K562 (cell line): Measurements from ENCODE around the gene SMC1A. TPM values are rescaled to one million over a fixed set of nuclear protein-coding genes. Genes with fewer than 3 reads are reported as not detected.

Experiments used
- BACH1 ChIP-seq: fragments of 200-800 bp; sonication (Bioruptor generic); IDR thresholded peaks from 2 replicates; pipeline ENCODE4 v1.6.1; 2016; ENCODE audit warnings: missing genetic modification characterization, missing compliant biosample characterization
- CC2D1A ChIP-seq: fragments of 450-650 bp; IDR thresholded peaks from 2 replicates; pipeline ENCODE4 v1.6.1; 2017; ENCODE audit warnings: mild to moderate bottlenecking
- E2F3 ChIP-seq: fragments of 250-450 bp; sonication (Bioruptor Pico); IDR thresholded peaks from 2 replicates; pipeline ENCODE4 v1.4.0; 2020; ENCODE audit warnings: mild to moderate bottlenecking
- ERF ChIP-seq: fragments of 450-650 bp; formaldehyde crosslinking; IDR thresholded peaks from 2 replicates; pipeline ENCODE4 v1.4.0; 2020; ENCODE audit warnings: mild to moderate bottlenecking, mixed read lengths
- HDAC2 ChIP-seq: fragments of 450-650 bp; IDR thresholded peaks from 2 replicates; pipeline ENCODE4 v1.6.1; 2016; ENCODE audit warnings: mild to moderate bottlenecking
- KAT7 ChIP-seq: sonication (generic); formaldehyde crosslinking; IDR thresholded peaks from 2 replicates; pipeline ENCODE4 v1.8.0; 2022; ENCODE audit warnings: missing genetic modification reagents, mild to moderate bottlenecking, borderline replicate concordance
- PHB2 ChIP-seq: fragments of 450-650 bp; IDR thresholded peaks from 2 replicates; pipeline ENCODE4 v1.6.1; 2017; ENCODE audit warnings: low read depth
- PML ChIP-seq: IDR thresholded peaks from 2 replicates; pipeline ENCODE4 v1.6.1; 2012; ENCODE audit warnings: low read length, inconsistent platforms
- POLR2B ChIP-seq: fragments of 450-650 bp; IDR thresholded peaks from 2 replicates; pipeline ENCODE4 v1.6.1; 2018; ENCODE audit warnings: low read depth; ENCODE audit not compliant: partially characterized antibody
- TGIF2 ChIP-seq: sonication (generic); formaldehyde crosslinking; IDR thresholded peaks from 2 replicates; pipeline ENCODE4 v1.8.1; 2022; ENCODE audit warnings: mild to moderate bottlenecking, missing genetic modification reagents, moderate library complexity
- THRAP3 ChIP-seq: fragments of 450-650 bp; IDR thresholded peaks from 2 replicates; pipeline ENCODE4 v1.6.1; 2016; ENCODE audit warnings: mild to moderate bottlenecking, inconsistent platforms, borderline replicate concordance
- ZNF232 ChIP-seq: sonication (generic); formaldehyde crosslinking; IDR thresholded peaks from 2 replicates; pipeline ENCODE4 v1.8.0; 2022; ENCODE audit warnings: mild to moderate bottlenecking, missing genetic modification reagents
- ZNF311 ChIP-seq: fragments of 250-450 bp; sonication (Bioruptor Pico); IDR thresholded peaks from 2 replicates; pipeline ENCODE4 v1.4.0; 2020; ENCODE audit warnings: mild to moderate bottlenecking, moderate library complexity
- ZNF507 ChIP-seq: conservative IDR thresholded peaks from 2 replicates; pipeline ENCODE4 v1.6.1; 2017; ENCODE audit warnings: missing genetic modification characterization, missing compliant biosample characterization
- ZNF699 ChIP-seq: fragments of 250-450 bp; sonication (Bioruptor Pico); IDR thresholded peaks from 2 replicates; pipeline ENCODE4 v1.8.0; 2021; ENCODE audit warnings: mild to moderate bottlenecking, moderate library complexity; ENCODE audit not compliant: insufficient replicate concordance
- polyA plus RNA-seq, 8 experiments: library from polyadenylated mRNA; depleted of rRNA in 4 of 8; stranded (reverse) in 5 of 8; unstranded in 3 of 8; fragments of >200 nt; fragmentation: Nextera tagmentation in 2 of 8; fragmentation: Illumina TruSeq in 1 of 8; extraction: Ambion mirVana in 2 of 8; extraction: Trizol in 1 of 8; gene quantifications; 2 replicates each; pipeline versions ENCODE4 v1.2.1 to v1.2.3, GENCODE V29; 2011 to 2014; ENCODE audit warnings: inconsistent platforms in 1 of 8, missing spikeins in 1 of 8
- total RNA-seq, 7 experiments: library from RNA; depleted of rRNA in 6 of 7; stranded (reverse); fragments of >200 nt in 6 of 7; fragmentation: Illumina TruSeq in 2 of 7; extraction: Trizol in 2 of 7; gene quantifications; 2 replicates each; pipeline versions ENCODE4 v1.2.1 to v1.2.3, GENCODE V29; 2011 to 2021; ENCODE audit warnings: low replicate concordance in 1 of 7
- TF ChIP-seq, protein P1 (sequence below): fragments of 250-450 bp; sonication (Bioruptor Pico); IDR thresholded peaks from 2 replicates; pipeline ENCODE4 v1.9.0; 2021; ENCODE audit warnings: mild to moderate bottlenecking
- TF ChIP-seq, protein P2 (sequence below): fragments of 250-450 bp; sonication (Bioruptor Pico); IDR thresholded peaks from 2 replicates; pipeline ENCODE4 v1.9.0; 2021; ENCODE audit warnings: mild to moderate bottlenecking, inconsistent platforms
- TF ChIP-seq, protein P3 (sequence below): fragments of 250-450 bp; sonication (Bioruptor Pico); IDR thresholded peaks from 2 replicates; pipeline ENCODE4 v1.8.0; 2022; ENCODE audit warnings: moderate library complexity, mild to moderate bottlenecking, inconsistent platforms
- TF ChIP-seq, protein P4 (sequence below), 2 experiments: fragments of 450-650 bp; formaldehyde crosslinking in 1 of 2; IDR thresholded peaks; 2 replicates each; pipeline versions ENCODE4 v1.4.0 to v1.6.1; 2014 to 2020; ENCODE audit warnings: mild to moderate bottlenecking in 2 of 2, borderline replicate concordance in 1 of 2, low read depth in 1 of 2

The SMC1A gene
- total and polyA plus RNA-seq, 9 of the 15 experiments (the other 6 are each of a cell fraction or from before 2014, with no cell fraction given) = 28.5 to 126 (median 71.2) TPM

DNA sequence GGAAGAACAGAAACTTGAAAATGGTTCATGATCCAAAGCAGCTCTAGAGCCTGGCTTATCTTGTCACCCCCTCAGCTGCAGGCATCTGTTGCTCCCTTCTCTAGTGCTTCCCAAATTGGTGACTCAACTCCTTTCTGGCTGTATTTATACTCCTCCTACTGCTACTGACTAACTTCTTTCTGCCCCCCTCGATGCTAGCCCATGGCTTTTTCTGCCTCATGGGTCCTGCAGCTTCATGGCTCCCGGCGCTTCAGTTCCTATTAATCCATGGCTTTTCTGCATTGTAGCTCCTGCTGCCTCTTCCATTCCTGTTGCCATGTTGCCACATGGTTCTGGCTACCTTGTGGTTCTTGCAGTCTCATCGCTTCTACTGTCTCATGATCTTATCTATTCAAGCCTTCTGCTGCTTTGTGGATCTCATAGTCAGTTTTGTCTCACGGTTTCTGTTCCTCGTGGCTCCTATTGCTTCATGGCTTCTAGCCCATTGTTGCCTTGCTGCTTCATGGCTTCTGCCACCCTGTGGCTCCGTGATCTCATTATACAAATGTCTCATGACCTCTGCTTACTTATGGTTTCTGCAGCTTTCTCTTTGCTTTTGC is 48.1 kb downstream of the SMC1A start (continued):
- TF ChIP-seq, protein P1, sequence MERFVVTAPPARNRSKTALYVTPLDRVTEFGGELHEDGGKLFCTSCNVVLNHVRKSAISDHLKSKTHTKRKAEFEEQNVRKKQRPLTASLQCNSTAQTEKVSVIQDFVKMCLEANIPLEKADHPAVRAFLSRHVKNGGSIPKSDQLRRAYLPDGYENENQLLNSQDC (CRISPR knock-in tag) = no peak
- TF ChIP-seq HDAC2 = peak; percentile 64; the same call in 1 of the 2 replicates
- no peak for TF ChIP-seq ERF (CRISPR knock-in tag)
- no peak for TF ChIP-seq E2F3 (CRISPR knock-in tag)
- TF ChIP-seq CC2D1A = 0 out of 2 replicates have a peak, but pooled peaks have one; percentile 10
- TF ChIP-seq, protein P2, sequence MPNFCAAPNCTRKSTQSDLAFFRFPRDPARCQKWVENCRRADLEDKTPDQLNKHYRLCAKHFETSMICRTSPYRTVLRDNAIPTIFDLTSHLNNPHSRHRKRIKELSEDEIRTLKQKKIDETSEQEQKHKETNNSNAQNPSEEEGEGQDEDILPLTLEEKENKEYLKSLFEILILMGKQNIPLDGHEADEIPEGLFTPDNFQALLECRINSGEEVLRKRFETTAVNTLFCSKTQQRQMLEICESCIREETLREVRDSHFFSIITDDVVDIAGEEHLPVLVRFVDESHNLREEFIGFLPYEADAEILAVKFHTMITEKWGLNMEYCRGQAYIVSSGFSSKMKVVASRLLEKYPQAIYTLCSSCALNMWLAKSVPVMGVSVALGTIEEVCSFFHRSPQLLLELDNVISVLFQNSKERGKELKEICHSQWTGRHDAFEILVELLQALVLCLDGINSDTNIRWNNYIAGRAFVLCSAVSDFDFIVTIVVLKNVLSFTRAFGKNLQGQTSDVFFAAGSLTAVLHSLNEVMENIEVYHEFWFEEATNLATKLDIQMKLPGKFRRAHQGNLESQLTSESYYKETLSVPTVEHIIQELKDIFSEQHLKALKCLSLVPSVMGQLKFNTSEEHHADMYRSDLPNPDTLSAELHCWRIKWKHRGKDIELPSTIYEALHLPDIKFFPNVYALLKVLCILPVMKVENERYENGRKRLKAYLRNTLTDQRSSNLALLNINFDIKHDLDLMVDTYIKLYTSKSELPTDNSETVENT = no peak
- TF ChIP-seq, protein P3, sequence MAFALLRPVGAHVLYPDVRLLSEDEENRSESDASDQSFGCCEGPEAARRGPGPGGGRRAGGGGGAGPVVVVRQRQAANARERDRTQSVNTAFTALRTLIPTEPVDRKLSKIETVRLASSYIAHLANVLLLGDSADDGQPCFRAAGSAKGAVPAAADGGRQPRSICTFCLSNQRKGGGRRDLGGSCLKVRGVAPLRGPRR (CRISPR knock-in tag) = no peak
- no peak for TF ChIP-seq ZNF311 (CRISPR knock-in tag)
- TF ChIP-seq KAT7 = no peak
- TF ChIP-seq TGIF2 (CRISPR knock-in tag) = no peak
- TF ChIP-seq PML = peak; percentile 64
- no peak for TF ChIP-seq THRAP3
- TF ChIP-seq POLR2B = no peak
- no peak for TF ChIP-seq ZNF507 (tag)
- no peak; the same call in 1 of the 2 replicates for TF ChIP-seq BACH1
- no peak for TF ChIP-seq PHB2
- TF ChIP-seq, protein P4, sequence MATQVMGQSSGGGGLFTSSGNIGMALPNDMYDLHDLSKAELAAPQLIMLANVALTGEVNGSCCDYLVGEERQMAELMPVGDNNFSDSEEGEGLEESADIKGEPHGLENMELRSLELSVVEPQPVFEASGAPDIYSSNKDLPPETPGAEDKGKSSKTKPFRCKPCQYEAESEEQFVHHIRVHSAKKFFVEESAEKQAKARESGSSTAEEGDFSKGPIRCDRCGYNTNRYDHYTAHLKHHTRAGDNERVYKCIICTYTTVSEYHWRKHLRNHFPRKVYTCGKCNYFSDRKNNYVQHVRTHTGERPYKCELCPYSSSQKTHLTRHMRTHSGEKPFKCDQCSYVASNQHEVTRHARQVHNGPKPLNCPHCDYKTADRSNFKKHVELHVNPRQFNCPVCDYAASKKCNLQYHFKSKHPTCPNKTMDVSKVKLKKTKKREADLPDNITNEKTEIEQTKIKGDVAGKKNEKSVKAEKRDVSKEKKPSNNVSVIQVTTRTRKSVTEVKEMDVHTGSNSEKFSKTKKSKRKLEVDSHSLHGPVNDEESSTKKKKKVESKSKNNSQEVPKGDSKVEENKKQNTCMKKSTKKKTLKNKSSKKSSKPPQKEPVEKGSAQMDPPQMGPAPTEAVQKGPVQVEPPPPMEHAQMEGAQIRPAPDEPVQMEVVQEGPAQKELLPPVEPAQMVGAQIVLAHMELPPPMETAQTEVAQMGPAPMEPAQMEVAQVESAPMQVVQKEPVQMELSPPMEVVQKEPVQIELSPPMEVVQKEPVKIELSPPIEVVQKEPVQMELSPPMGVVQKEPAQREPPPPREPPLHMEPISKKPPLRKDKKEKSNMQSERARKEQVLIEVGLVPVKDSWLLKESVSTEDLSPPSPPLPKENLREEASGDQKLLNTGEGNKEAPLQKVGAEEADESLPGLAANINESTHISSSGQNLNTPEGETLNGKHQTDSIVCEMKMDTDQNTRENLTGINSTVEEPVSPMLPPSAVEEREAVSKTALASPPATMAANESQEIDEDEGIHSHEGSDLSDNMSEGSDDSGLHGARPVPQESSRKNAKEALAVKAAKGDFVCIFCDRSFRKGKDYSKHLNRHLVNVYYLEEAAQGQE (IDR thresholded peaks at IDR 0.05; ENCODE audit: borderline replicate concordance) = no peak
- TF ChIP-seq, protein P4 (CRISPR knock-in tag; IDR thresholded peaks at IDR 0.05; ENCODE audit: low read depth) = no peak
- no peak for TF ChIP-seq ZNF699 (CRISPR knock-in tag)
- no peak for TF ChIP-seq ZNF232 (CRISPR knock-in tag)
